Ovary (tissue), 3 donors: Measurements from ENCODE around the gene ASAH2.

Experiments
- CTCF ChIP-seq, 3 donors: fragments of 450-650 bp in 2 of 3; fragments of 200-600 bp in 1 of 3; IDR thresholded peaks; one replicate each; pipeline versions ENCODE4 v1.5.1 to v1.8.0; 2016 to 2022; ENCODE audit warnings: antibody characterized with exemption in 3 of 3, mild to moderate bottlenecking in 1 of 3
- EP300 ChIP-seq: sonication (generic); formaldehyde crosslinking; IDR thresholded peaks from one replicate; pipeline ENCODE4 v1.6.1; 2017; ENCODE audit warnings: antibody characterized with exemption
- POLR2A ChIP-seq: fragments of 450-650 bp; IDR thresholded peaks from one replicate; pipeline ENCODE4 v1.6.1; 2017; ENCODE audit warnings: antibody characterized with exemption, mild to moderate bottlenecking, moderate library complexity
- donor health status: DM: no; HTN: no; CAD: no.

- TF ChIP-seq CTCF (IDR thresholded peaks at IDR 0.05) (no peak), POLR2A (no peak), EP300 (no peak)
Measured at GRCh38 chr10:50251394-50251793, at the start of gene ASAH2.
